Ectodermal cell (in vitro differentiated cells): ENCODE data around the gene IFI30.

Source experiments
- H3K27ac ChIP-seq: 2 replicates; pipeline ENCODE4 v1.7.0; 2013; ENCODE audit warnings: mild to moderate bottlenecking, low read depth, low read length; ENCODE audit not compliant: insufficient read depth, poor library complexity, severe bottlenecking
- H3K27me3 ChIP-seq: 2 replicates; pipeline ENCODE4 v1.7.0; 2013; ENCODE audit warnings: mild to moderate bottlenecking, low read length; ENCODE audit not compliant: insufficient read depth, control insufficient read depth, poor library complexity, severe bottlenecking
- H3K36me3 ChIP-seq: one replicate; pipeline ENCODE4 v1.7.0; 2013; ENCODE audit warnings: low read length; ENCODE audit not compliant: control insufficient read depth, insufficient read depth
- H3K4me1 ChIP-seq: one replicate; pipeline ENCODE4 v1.7.0; 2013; ENCODE audit warnings: low read length; ENCODE audit not compliant: control insufficient read depth, insufficient read depth
- H3K4me3 ChIP-seq: 2 replicates; pipeline ENCODE4 v1.7.0; 2013; ENCODE audit warnings: low read depth, low read length, control low read depth; ENCODE audit not compliant: insufficient read depth
- H3K9me3 ChIP-seq: 2 replicates; pipeline ENCODE4 v1.7.0; 2013; ENCODE audit warnings: mild to moderate bottlenecking, low read length, moderate library complexity; ENCODE audit not compliant: control insufficient read depth
- WGBS, 2 experiments: methylation state at CpG; one replicate each; pipeline ENCODE4 v1.1.7; 2013; ENCODE audit warnings: missing lambda C conversion rate in 2 of 2; 5-methylcytosine and 5-hydroxymethylcytosine counted together

The IFI30 gene

DNA sequence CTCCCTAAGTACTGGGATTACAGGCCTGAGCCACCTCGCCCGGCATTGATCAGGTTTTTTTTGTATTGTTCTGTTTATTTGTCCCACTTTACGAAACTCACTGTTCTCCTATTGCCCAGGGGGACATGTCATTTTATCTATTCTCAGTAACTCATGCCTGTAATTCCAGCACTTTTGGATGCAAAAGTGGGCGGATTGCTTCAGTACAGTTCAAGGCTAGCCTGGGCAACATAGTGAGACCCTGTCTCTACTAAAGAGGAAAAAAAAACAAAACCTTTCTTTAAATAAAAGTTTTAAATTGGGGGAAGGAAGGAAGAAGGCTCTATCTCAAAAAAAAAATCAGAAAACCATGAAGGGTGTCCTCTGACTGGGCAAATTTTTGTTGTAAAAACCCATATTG lies 16.7 kb downstream of the IFI30 start:
- H3K4me3 ChIP-seq = no peak overlapping the region
- H3K27ac ChIP-seq = no peak overlapping the region
- H3K9me3 ChIP-seq = no peaks in the 10 kb centered on the region
- peaks cover 11% of the 10 kb centered on the region for H3K4me1 ChIP-seq
- H3K36me3 ChIP-seq = no peaks in the 10 kb centered on the region
- no peaks in the 10 kb centered on the region for H3K27me3 ChIP-seq
- WGBS, 2 experiments = 89% methylated on average over 4 of the region's 4 CpGs

DNA sequence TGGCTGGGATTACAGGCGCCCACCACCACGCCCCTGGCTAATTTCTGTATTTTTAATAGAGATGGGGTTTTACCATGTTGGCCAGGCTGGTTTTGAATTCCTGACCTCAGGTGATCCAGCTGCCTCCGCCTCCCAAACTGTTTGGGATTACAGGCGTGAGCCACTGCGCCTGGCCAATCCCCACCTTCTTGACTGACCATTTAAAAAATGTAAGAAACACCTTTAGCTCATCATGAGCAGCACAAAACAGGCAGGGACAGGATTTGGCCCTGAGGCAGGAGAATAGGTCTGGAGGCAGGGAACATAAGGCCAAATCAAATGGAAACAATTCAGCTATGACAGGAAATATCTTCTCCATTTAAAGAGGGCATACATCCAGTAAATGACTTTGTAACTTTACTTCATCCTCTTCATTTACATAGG lies 18.0 kb downstream of the IFI30 start:
- no peak overlapping the region for H3K27ac ChIP-seq
- WGBS, 2 experiments = 91 to 93% methylated on average over 5 of the region's 5 CpGs
- no peaks in the 10 kb centered on the region for H3K27me3 ChIP-seq
- H3K4me3 ChIP-seq = peak overlapping the region; percentile 22
- no peaks in the 10 kb centered on the region for H3K9me3 ChIP-seq
- H3K4me1 ChIP-seq = peaks cover 11% of the 10 kb centered on the region
- H3K36me3 ChIP-seq = no peaks in the 10 kb centered on the region

DNA sequence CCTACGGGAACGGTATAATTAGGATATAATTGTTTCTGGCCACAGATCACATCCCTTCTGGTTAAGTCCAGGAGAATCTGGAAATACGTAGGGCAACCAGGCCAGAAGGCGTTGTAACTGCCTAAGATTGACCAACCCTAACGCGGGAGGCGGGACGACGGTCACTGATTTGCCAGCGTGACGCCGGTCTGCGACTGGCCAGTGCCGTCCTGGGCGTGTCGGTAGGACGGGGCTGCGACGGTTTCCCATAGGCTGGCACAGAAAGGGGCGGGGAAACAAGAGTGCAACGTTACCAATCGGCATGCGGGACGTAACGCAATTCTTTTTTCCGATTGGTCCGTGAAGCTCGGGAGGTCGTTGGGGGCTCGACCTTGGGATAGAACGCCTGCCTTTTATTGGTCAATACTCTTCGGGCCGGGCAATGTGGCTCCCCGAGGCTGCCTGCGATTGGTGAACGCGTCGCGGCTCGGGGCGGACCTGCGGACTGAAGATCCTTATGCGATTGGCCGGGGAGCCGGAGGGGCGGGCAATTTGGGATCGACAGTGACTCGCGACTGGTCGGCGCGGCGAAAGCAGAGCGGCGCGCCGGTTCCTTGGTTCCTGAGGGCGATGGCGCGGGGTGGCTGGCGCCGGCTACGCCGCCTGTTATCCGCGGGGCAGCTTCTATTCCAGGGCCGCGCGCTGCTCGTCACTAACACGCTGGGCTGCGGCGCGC lies 19.2 kb downstream of the IFI30 start, which contains the start of gene MPV17L2:
TSS of gene MPV17L2 (plus strand) at position 546 of the 715 bp plus-strand sequence. CDS start at position 610, 64 bp downstream.
- Histone ChIP-seq H3K27me3 (no peaks in the 10 kb centered on the region), H3K27ac (peak within 1 kb of the TSS; percentile 83), H3K9me3 (no peaks in the 10 kb centered on the region), H3K36me3 (no peaks in the 10 kb centered on the region), H3K4me3 (peak within 1 kb of the TSS; percentile 95), H3K4me1 (peaks cover 11% of the 10 kb centered on the region)
- WGBS, 2 experiments = 0 to 1% methylated on average over 74 of the region's 74 CpGs

DNA sequence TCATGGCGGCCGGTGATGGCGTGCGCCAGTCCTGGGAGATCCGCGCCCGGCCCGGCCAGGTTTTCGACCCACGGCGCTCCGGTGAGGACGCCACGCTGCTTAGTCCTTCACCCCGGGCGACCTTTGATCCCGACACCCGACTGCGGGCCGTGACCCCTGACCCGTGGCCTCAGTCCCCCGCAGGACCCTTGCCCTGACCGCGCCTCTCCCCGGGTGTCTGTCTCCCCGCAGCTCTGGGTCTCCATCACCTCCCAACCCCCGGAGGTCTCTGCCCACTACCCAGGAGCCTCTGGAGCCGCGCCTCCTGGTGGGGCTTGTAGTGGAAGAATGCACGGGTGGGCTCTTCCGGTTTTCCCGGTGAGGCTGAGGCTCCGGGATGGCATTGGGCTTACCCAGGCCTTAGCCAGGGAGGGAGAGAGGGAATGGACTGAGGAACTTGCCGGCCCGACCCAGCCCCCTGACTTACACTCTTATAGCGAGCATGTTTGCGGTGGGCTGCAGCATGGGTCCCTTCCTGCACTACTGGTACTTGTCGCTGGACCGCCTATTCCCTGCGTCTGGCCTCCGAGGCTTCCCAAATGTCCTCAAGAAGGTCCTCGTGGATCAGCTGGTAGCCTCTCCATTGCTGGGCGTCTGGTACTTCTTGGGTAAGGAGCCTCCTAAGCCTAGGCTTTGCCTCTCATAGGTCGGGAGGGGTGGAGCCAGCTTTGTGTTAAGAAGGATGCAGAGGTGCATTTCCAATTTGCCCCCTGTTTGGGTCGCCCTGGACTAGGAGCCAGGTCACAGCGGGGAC lies 20.0 kb downstream of the IFI30 start:
- Histone ChIP-seq H3K27ac (peak overlapping the region; percentile 11), H3K4me1 (peaks cover 11% of the 10 kb centered on the region), H3K36me3 (no peaks in the 10 kb centered on the region), H3K27me3 (no peaks in the 10 kb centered on the region), H3K9me3 (no peaks in the 10 kb centered on the region), H3K4me3 (peak overlapping the region; percentile 95)
- WGBS, 2 experiments = 8 to 9% methylated on average over 46 of the region's 46 CpGs

DNA sequence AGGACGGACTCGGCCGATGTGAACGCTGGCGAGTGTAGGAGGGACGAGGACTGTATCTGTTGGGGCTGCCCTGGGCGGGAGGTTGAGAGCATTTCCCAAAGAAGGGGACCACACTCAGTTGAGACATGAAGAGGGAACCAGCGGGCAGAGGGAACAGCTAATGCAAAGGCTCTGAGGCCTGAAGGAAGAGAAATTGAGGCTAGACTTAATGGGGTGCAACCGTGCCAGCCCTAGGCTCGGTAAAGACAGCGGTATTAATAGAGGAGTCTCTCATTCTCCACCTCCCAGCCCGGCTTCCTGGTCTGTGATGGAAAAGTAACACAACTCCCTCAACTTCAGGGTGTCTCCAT lies 20.5 kb downstream of the IFI30 start:
- Histone ChIP-seq H3K27me3 (no peaks in the 10 kb centered on the region), H3K4me3 (peak overlapping the region; percentile 95), H3K9me3 (no peaks in the 10 kb centered on the region), H3K36me3 (no peaks in the 10 kb centered on the region), H3K4me1 (peaks cover 11% of the 10 kb centered on the region), H3K27ac (no peak overlapping the region)
- 81 to 83% methylated on average over 12 of the region's 12 CpGs for WGBS, 2 experiments

DNA sequence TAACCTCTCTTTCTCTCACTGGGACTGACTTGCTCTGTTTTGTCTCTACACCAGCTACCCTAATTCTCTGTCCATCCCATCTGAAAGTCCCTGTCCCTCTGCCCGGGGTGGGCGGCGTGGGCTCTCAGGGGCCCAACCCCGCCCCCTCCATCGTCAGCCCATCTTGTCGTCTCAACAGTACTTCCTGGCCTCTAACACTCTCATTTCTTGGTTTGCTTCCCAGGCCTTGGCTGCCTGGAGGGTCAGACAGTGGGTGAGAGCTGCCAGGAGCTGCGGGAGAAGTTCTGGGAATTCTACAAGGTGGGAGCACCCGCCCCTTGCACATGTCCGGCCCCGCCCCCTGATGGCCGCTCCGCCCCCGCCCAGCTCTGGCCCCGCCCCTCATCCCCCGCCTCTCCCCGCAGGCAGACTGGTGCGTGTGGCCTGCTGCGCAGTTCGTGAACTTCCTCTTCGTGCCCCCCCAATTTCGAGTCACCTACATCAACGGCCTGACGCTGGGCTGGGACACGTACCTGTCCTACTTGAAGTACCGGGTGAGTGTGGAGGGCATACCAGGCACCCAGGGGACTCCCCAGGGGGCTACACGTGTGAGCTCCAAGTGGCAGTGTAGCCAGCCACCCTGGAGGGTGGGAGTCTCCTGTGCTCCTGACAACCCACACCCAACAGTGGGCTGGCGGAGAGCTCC lies 21.1 kb downstream of the IFI30 start:
- Histone ChIP-seq H3K4me1 (peaks cover 11% of the 10 kb centered on the region), H3K9me3 (no peaks in the 10 kb centered on the region), H3K27me3 (no peaks in the 10 kb centered on the region), H3K4me3 (no peak overlapping the region), H3K27ac (no peak overlapping the region), H3K36me3 (no peaks in the 10 kb centered on the region)
- WGBS, 2 experiments = 62% methylated on average over 26 to 27 of the region's 27 CpGs

DNA sequence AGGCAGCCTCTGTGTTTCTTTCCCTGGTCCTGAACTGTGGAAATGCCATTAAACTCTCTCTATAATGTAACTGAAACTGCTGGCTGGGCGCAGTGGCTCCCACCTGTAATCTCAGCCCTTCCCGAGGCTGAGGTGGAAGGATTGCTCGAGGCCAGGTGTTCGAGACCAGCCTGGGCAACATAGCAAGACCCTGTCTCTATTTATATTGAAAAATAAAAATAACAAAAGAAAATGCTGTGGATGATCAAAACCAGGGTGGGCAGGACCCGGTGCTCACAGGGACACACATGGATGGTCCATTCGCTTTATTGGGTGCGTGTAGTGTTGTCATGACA lies 22.9 kb downstream of the IFI30 start:
- WGBS, 2 experiments = 95 to 97% methylated on average over 7 of the region's 7 CpGs
- peaks cover 11% of the 10 kb centered on the region for H3K4me1 ChIP-seq

DNA sequence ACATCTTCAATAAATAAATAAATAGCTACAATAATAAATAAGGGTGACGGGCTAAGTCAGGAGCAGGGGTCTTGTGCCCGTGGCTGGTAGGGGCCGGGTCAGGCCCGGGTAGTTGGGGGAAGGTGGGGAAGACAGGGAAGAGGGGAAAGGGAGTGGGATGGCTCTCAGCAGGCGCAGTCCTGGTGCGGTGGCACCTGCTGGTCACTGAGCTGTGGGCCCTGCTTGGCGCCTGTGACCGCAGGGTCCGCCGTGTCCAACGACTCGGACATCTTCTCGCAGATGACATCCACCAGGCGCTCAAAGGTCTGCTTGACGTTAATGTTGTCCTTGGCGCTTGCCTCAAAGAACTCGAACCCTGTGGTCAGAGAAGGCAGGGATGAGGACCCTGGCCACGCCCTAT lies 23.7 kb downstream of the IFI30 start:
- peaks cover 2% of the 10 kb centered on the region for H3K27me3 ChIP-seq
- H3K9me3 ChIP-seq = no peaks in the 10 kb centered on the region
- no peaks in the 10 kb centered on the region for H3K36me3 ChIP-seq
- no peak overlapping the region for H3K27ac ChIP-seq
- no peak overlapping the region for H3K4me3 ChIP-seq
- WGBS, 2 experiments = 93 to 94% methylated on average over 18 of the region's 18 CpGs
- H3K4me1 ChIP-seq = peaks cover 7% of the 10 kb centered on the region

More for the DNA sequence above, 22.9 kb downstream of the IFI30 start:
- H3K36me3 ChIP-seq = no peaks in the 10 kb centered on the region
- no peak overlapping the region for H3K27ac ChIP-seq
- H3K9me3 ChIP-seq = no peaks in the 10 kb centered on the region
- no peak overlapping the region for H3K4me3 ChIP-seq
- H3K27me3 ChIP-seq = no peaks in the 10 kb centered on the region

DNA sequence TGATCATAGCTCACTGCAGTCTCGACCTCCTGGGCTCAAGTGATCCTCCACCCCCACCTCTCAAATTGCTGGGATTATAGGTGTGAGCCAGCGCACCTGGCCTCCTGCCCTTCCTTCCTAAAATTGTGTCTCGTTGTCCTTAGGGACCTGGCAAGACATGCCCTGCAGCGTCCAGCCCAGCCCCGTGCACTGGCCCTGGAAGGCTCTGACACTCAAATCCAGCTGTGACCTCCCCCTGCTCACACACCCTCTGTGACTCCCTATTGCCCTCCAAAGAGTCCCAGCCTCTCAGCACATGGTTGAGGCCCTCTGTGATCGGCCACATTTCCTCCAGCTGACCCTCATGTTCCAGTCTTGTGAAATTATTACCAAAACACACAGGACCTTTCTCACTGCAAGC lies 24.3 kb downstream of the IFI30 start:
- Histone ChIP-seq H3K27me3 (peaks cover 8% of the 10 kb centered on the region), H3K36me3 (no peaks in the 10 kb centered on the region), H3K27ac (no peak overlapping the region), H3K4me1 (peaks cover 8% of the 10 kb centered on the region), H3K9me3 (no peaks in the 10 kb centered on the region), H3K4me3 (no peak overlapping the region)
- WGBS, 2 experiments = 82 to 84% methylated on average over 6 of the region's 6 CpGs

DNA sequence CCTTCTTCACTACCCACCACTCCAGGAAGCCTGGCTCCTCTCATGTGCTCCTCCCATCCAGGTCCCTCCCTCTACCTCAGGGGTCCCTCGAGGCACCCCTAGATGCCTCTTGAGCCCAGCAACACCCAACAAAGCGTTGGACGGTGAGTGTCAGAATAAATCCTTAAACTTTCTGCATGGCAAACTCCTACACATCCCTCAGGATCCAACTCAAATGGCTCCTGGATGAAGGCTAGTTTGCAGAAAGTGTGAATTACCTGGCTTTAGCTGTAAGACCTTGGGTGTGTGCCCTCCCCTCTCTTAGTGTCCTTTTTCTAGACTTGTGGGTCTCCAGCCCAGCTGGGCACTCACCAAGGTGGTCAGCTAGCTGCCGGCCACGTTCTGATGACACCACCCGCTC lies 24.8 kb downstream of the IFI30 start:
- WGBS, 2 experiments = 92 to 93% methylated on average over 6 of the region's 6 CpGs
- H3K4me3 ChIP-seq = no peak overlapping the region

More for the DNA sequence above, 24.8 kb downstream of the IFI30 start:
- H3K27me3 ChIP-seq = peaks cover 12% of the 10 kb centered on the region
- H3K9me3 ChIP-seq = no peaks in the 10 kb centered on the region
- no peak overlapping the region for H3K27ac ChIP-seq
- H3K4me1 ChIP-seq = peaks cover 13% of the 10 kb centered on the region
- no peaks in the 10 kb centered on the region for H3K36me3 ChIP-seq
